IMR-90 (cell line): Measurements from ENCODE around the gene KNTC1. TPM values are rescaled to one million over a fixed set of nuclear protein-coding genes. Genes with fewer than 3 reads are reported as not detected.

Source experiments
- ATAC-seq: fragments of 200-7000 bp; cut with Tn5 transposase; 2 replicates; pipeline ENCODE4 v1.9.1; 2020; ENCODE audit warnings: low read depth, mild to moderate bottlenecking, moderate library complexity
- BruUV-seq: library from RNA; stranded (reverse); fragments of 400-500 nt; replicated peaks from 2 replicates; lab custom pipeline; 2021; lab: Mats Ljungman, UMichigan
- CTCF ChIA-PET: fragments of 300-600 bp; formaldehyde crosslinking; extraction: SDS; loops from one replicate; lab custom pipeline; 2021; ENCODE audit warnings: antibody characterized with exemption; lab: Yijun Ruan, JAX
- POLR2A ChIA-PET: fragments of 300-600 bp; sonication (Branson Sonifier 250); formaldehyde crosslinking; loops from one replicate; lab custom pipeline; 2022; ENCODE audit warnings: antibody characterized with exemption; ENCODE audit not compliant: unreplicated experiment; lab: Charles Lee
- DNase-seq: peaks from one replicate; pipeline ENCODE4 v3.0.0; 2013
- H2AFZ ChIP-seq: replicated peaks from 2 replicates; pipeline ENCODE3; 2013; ENCODE audit warnings: low read length, mild to moderate bottlenecking; ENCODE audit not compliant: poor library complexity
- H2AK5ac ChIP-seq: 2 replicates; pipeline ENCODE4 v1.6.1; 2013; ENCODE audit warnings: low read depth, low read length, inconsistent platforms
- H2AK9ac ChIP-seq: replicated peaks from 2 replicates; pipeline ENCODE3; 2013; ENCODE audit warnings: mild to moderate bottlenecking, low read depth, low read length, moderate library complexity; ENCODE audit not compliant: poor library complexity
- H2BK120ac ChIP-seq: 2 replicates; pipeline ENCODE4 v1.6.1; 2013; ENCODE audit warnings: low read depth, low read length, inconsistent platforms
- H2BK15ac ChIP-seq: 3 replicates; pipeline ENCODE4 v1.6.1; 2013; ENCODE audit warnings: low read depth, low read length, inconsistent platforms
- H2BK20ac ChIP-seq: 2 replicates; pipeline ENCODE4 v1.6.1; 2013; ENCODE audit warnings: low read depth, mild to moderate bottlenecking, inconsistent platforms, low read length, moderate library complexity
- H2BK5ac ChIP-seq: 2 replicates; pipeline ENCODE4 v1.6.1; 2013; ENCODE audit warnings: mild to moderate bottlenecking, low read depth, low read length, inconsistent platforms; ENCODE audit not compliant: poor library complexity, severe bottlenecking
- H3K14ac ChIP-seq: replicated peaks from 2 replicates; pipeline ENCODE4 v1.6.1; 2013; ENCODE audit warnings: low read depth, low read length, inconsistent platforms
- H3K18ac ChIP-seq: 2 replicates; pipeline ENCODE4 v1.6.1; 2013; ENCODE audit warnings: low read depth, low read length, control low read depth
- H3K23ac ChIP-seq: 2 replicates; pipeline ENCODE4 v1.6.1; 2013; ENCODE audit warnings: low read depth, low read length, inconsistent platforms
- H3K27ac ChIP-seq: 2 replicates; pipeline ENCODE4 v1.5.1; 2013; ENCODE audit warnings: mild to moderate bottlenecking, control low read depth, low read length; ENCODE audit not compliant: insufficient read depth
- H3K27me3 ChIP-seq: 2 replicates; pipeline ENCODE4 v1.6.1; 2013; ENCODE audit warnings: low read length; ENCODE audit not compliant: control insufficient read depth, insufficient read depth
- H3K36me3 ChIP-seq: 2 replicates; pipeline ENCODE4 v1.6.1; 2013; ENCODE audit warnings: low read length, mixed read lengths; ENCODE audit not compliant: control insufficient read depth, insufficient read depth
- H3K4ac ChIP-seq: 2 replicates; pipeline ENCODE4 v1.6.1; 2013; ENCODE audit warnings: low read depth, low read length, inconsistent platforms
- H3K4me1 ChIP-seq: 2 replicates; pipeline ENCODE4 v1.6.1; 2013; ENCODE audit warnings: low read length, mixed read lengths; ENCODE audit not compliant: control insufficient read depth, insufficient read depth
- H3K4me2 ChIP-seq: 2 replicates; pipeline ENCODE4 v1.6.1; 2013; ENCODE audit warnings: low read depth, mild to moderate bottlenecking, control low read depth, low read length, moderate library complexity
- H3K4me3 ChIP-seq: 2 replicates; pipeline ENCODE4 v1.5.1; 2013; ENCODE audit warnings: low read depth, mild to moderate bottlenecking, control low read depth, low read length, moderate library complexity; ENCODE audit not compliant: insufficient read depth
- H3K56ac ChIP-seq: 2 replicates; pipeline ENCODE4 v1.6.1; 2013; ENCODE audit warnings: low read length, inconsistent platforms; ENCODE audit not compliant: insufficient read depth; ENCODE audit errors: extremely low read depth
- H3K79me1 ChIP-seq, 2 experiments: 2 replicates each; pipeline ENCODE4 v1.6.1; 2013; ENCODE audit warnings: low read length in 2 of 2, inconsistent platforms in 1 of 2, low read depth in 1 of 2
- H3K9ac ChIP-seq: 2 replicates; pipeline ENCODE4 v1.6.1; 2013; ENCODE audit warnings: low read depth, low read length, control low read depth
- H3K9me1 ChIP-seq: 2 replicates; pipeline ENCODE4 v1.6.1; 2013; ENCODE audit warnings: low read length, inconsistent platforms; ENCODE audit not compliant: insufficient read depth
- H3K9me3 ChIP-seq: 2 replicates; pipeline ENCODE4 v1.6.1; 2013; ENCODE audit warnings: low read length; ENCODE audit not compliant: control insufficient read depth, insufficient read depth
- H4K20me1 ChIP-seq: 2 replicates; pipeline ENCODE4 v1.6.1; 2013; ENCODE audit warnings: low read length, inconsistent platforms; ENCODE audit not compliant: insufficient read depth
- H4K5ac ChIP-seq: 2 replicates; pipeline ENCODE4 v1.6.1; 2013; ENCODE audit warnings: mild to moderate bottlenecking, low read depth, low read length, control low read depth
- H4K8ac ChIP-seq, 2 experiments: 2 replicates each; pipeline ENCODE4 v1.6.1; 2013; ENCODE audit warnings: low read depth in 2 of 2, low read length in 2 of 2, control low read depth in 1 of 2, inconsistent platforms in 1 of 2
- H4K91ac ChIP-seq: 2 replicates; pipeline ENCODE4 v1.6.1; 2013; ENCODE audit warnings: low read depth, low read length, inconsistent platforms; ENCODE audit not compliant: insufficient read depth
- BHLHE40 ChIP-seq: fragments of 150-350 bp; IDR thresholded peaks from 2 replicates; pipeline ENCODE4 v1.6.1; 2016; ENCODE audit warnings: mild to moderate bottlenecking, low read depth, low read length
- MXI1 ChIP-seq: IDR thresholded peaks from 2 replicates; pipeline ENCODE4 v1.6.1; 2012; ENCODE audit warnings: low read depth, mild to moderate bottlenecking, low read length, moderate library complexity, borderline replicate concordance
- NFE2L2 ChIP-seq: fragments of 150-350 bp; IDR thresholded peaks from 2 replicates; pipeline ENCODE4 v1.6.1; 2016; ENCODE audit warnings: low read depth, mild to moderate bottlenecking, low read length
- RCOR1 ChIP-seq: IDR thresholded peaks from 2 replicates; pipeline ENCODE4 v1.6.1; 2012; ENCODE audit warnings: mild to moderate bottlenecking, low read length, improper control_type of control experiment; ENCODE audit not compliant: insufficient replicate concordance
- dilution Hi-C: fragments of 300-500 bp; cut with HindIII; formaldehyde crosslinking; loops from one replicate; pipeline ENCODE4 v1.14.3; 2018; ENCODE audit warnings: low sequenced_read_pairs; ENCODE audit not compliant: unreplicated experiment
- in situ Hi-C: fragments of 300-500 bp; cut with MboI; formaldehyde crosslinking; loops from 3 replicates; pipeline ENCODE4 v1.14.3; 2019; ENCODE audit warnings: low sequenced_read_pairs, inconsistent platforms, mixed read lengths
- intact Hi-C: fragments of 100-400 bp; cut with micrococcal nuclease; formaldehyde crosslinking; loops from 2 replicates; pipeline ENCODE4 v1.10.0; 2022
- polyA plus RNA-seq, 3 experiments: library from polyadenylated mRNA; depleted of rRNA; stranded (reverse); fragments of >200 nt; gene quantifications; 2 replicates each; pipeline ENCODE4 v1.2.3, GENCODE V29; 2012; ENCODE audit warnings: low replicate concordance in 1 of 3
- total RNA-seq: library from RNA; depleted of rRNA; stranded (reverse); fragments of >200 nt; gene quantifications from 2 replicates; pipeline ENCODE4 v1.2.3, GENCODE V29; 2012
- TF ChIP-seq, protein P1 (sequence below): fragments of 150-350 bp; IDR thresholded peaks from 2 replicates; pipeline ENCODE4 v1.6.1; 2016; ENCODE audit warnings: low read depth, mild to moderate bottlenecking, low read length, moderate library complexity, borderline replicate concordance

The KNTC1 gene
- total and polyA plus RNA-seq, 2 of the 4 experiments (the other 2 are of a cell fraction): 16.6 to 23.7 TPM

DNA sequence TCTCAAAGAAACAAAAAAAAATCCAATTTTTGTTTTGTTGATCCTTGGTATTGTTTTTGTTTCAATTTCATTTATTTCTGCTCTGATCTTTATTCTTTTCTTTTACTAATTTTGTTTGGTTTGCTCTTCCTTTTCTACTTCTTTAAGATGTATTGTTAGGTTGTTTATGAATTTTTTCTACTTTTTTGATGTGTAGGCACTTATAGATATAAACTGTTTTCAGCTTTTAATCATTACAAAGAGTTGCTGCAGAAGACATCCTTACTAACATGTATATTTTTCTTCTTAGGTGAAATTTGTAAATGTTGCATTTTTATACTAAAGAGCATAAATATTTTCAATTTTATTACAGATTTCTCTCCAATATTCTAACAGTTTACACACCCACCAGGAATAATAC is 69.8 kb downstream of the KNTC1 start:
- no peak overlapping the region for H2AFZ ChIP-seq
- no peak overlapping the region for H3K4ac ChIP-seq
- H3K4me2 ChIP-seq: no peak overlapping the region
- ChIA-PET POLR2A (no interaction called here), CTCF (no interaction called here)
- no peak overlapping the region for H3K14ac ChIP-seq
- dilution Hi-C loops: no loop called here
- no peak overlapping the region for H2AK5ac ChIP-seq
- no TSS peak for BruUV-seq
- in situ Hi-C loops: loop anchor here (25.0 kb wide), 1 partner anchor 590 kb away; no protein-coding TSS in a partner anchor
- no peak overlapping the region for H2BK5ac ChIP-seq
- no peaks in the 10 kb centered on the region for H3K27me3 ChIP-seq
- ATAC-seq (no peak), DNase-seq (no peak)
- H2AK9ac ChIP-seq: no peak overlapping the region
- H3K4me1 ChIP-seq: no peaks in the 10 kb centered on the region
- H2BK15ac ChIP-seq: no peak overlapping the region
- H3K56ac ChIP-seq: no peak overlapping the region
- no peak overlapping the region for H2BK20ac ChIP-seq
- H3K27ac ChIP-seq: no peak overlapping the region
- no peak overlapping the region for H3K23ac ChIP-seq
- H2BK120ac ChIP-seq: no peak overlapping the region
- no peak overlapping the region for H3K4me3 ChIP-seq
- no peak overlapping the region for H3K9ac ChIP-seq
- TF ChIP-seq NFE2L2: no peak
- TF ChIP-seq RCOR1: no peak
- TF ChIP-seq, protein P1, sequence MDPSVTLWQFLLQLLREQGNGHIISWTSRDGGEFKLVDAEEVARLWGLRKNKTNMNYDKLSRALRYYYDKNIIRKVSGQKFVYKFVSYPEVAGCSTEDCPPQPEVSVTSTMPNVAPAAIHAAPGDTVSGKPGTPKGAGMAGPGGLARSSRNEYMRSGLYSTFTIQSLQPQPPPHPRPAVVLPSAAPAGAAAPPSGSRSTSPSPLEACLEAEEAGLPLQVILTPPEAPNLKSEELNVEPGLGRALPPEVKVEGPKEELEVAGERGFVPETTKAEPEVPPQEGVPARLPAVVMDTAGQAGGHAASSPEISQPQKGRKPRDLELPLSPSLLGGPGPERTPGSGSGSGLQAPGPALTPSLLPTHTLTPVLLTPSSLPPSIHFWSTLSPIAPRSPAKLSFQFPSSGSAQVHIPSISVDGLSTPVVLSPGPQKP: no peak
- no peak for TF ChIP-seq BHLHE40
- TF ChIP-seq MXI1: no peak
- H4K91ac ChIP-seq: no peak overlapping the region
- no peak overlapping the region for H4K8ac ChIP-seq
- no peak overlapping the region for H3K18ac ChIP-seq
- no peak overlapping the region for H4K5ac ChIP-seq
- H4K20me1 ChIP-seq: no peaks in the 10 kb centered on the region
- no peaks in the 10 kb centered on the region for H3K9me1 ChIP-seq
- intact Hi-C loops: no loop called here
- H3K36me3 ChIP-seq: peaks cover 10% of the 10 kb centered on the region
- no peaks in the 10 kb centered on the region for H3K9me3 ChIP-seq
- H3K79me1 ChIP-seq: no peaks in the 10 kb centered on the region
